ENCODE results near the gene COA6.

DNA sequence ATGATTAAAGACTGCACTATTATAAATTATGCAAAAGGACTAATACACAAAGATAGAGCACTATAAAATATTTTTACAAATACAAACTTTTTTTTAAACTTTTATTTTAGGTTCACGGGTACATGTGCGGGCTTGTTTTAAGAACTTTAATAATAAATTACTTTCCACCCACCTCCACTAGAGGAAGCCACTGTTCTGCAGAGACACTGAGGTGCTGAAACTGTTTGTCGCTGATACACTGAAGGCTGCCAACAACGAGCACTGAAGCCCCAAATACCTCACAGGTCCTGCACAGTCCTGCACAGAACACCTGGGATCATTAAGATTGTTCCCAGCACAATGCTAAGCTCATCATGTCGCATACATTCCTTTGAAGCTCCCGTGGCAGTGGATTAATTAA, 19.9 kb downstream of the COA6 start:
- TF ChIP-seq, protein P1, sequence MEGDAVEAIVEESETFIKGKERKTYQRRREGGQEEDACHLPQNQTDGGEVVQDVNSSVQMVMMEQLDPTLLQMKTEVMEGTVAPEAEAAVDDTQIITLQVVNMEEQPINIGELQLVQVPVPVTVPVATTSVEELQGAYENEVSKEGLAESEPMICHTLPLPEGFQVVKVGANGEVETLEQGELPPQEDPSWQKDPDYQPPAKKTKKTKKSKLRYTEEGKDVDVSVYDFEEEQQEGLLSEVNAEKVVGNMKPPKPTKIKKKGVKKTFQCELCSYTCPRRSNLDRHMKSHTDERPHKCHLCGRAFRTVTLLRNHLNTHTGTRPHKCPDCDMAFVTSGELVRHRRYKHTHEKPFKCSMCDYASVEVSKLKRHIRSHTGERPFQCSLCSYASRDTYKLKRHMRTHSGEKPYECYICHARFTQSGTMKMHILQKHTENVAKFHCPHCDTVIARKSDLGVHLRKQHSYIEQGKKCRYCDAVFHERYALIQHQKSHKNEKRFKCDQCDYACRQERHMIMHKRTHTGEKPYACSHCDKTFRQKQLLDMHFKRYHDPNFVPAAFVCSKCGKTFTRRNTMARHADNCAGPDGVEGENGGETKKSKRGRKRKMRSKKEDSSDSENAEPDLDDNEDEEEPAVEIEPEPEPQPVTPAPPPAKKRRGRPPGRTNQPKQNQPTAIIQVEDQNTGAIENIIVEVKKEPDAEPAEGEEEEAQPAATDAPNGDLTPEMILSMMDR (IDR thresholded peaks at IDR 0.05 in 2 of 3, conservative IDR thresholded peaks at IDR 0.05 in 1 of 3; ENCODE audit: borderline replicate concordance in 1 of 3, insufficient read depth in 1 of 3, low read depth in 2 of 3, low read length in 2 of 3): no peak
- TF ChIP-seq SP1 (IDR thresholded peaks at IDR 0.05; ENCODE audit: low read depth) (no peak), POLR2A (IDR thresholded peaks at IDR 0.05; ENCODE audit: borderline replicate concordance, extremely low read depth, insufficient read depth, insufficient read length) (no peak), EZH2 (IDR thresholded peaks at IDR 0.05) (no peak)
